GM19043 (cell line): ENCODE measurements around the gene GRK3.

Experiments used
- ATAC-seq: cut with Tn5 transposase; IDR thresholded peaks from one replicate; pipeline ENCODE4 v1.9.1; 2021; ENCODE audit warnings: low read depth; ENCODE audit not compliant: unreplicated experiment

GRK3 gene

DNA sequence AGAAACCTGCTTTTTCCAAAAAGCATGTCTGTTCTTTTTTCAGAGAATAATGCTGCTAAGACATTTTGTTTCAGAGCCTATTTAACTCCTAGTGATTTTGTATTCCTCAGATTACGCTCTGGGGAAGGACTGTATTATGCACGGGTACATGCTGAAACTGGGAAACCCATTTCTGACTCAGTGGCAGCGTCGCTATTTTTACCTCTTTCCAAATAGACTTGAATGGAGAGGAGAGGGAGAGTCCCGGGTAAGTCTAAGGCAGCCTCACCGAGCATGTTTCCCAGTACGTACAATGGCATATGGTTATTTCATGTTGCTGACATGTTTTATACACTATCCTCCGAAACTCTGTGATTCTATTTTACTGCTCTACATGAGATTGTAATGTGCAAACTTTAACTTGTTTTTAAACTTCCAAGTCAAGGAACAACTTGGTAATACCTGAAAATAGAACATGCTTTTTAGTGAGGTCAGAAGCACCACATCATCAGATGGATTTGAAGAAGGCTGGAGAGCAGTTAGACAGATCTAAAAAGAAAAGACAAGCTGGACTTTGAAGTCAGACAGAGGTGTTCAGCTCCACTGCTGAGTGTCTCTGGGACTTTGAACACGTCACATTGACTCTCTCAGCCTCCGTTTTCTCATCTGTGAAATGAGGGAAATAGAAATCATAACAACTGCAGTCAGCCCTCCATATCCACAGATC is 153.8 kb downstream of the GRK3 start:
- ATAC-seq = no peak

DNA sequence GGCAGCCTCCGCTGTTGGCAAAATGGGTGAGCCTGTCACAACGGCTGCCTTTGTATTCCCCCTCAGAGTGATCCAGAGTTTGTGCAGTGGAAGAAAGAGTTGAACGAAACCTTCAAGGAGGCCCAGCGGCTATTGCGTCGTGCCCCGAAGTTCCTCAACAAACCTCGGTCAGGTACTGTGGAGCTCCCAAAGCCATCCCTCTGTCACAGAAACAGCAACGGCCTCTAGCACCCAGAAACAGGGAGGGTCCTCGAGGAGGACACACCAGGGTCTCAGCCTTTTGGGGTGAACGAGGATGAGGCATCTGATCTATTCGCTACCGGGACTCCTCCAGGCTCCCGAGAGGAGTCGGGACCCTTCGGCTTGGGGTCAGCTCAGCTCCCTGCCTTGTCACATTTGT is 157.7 kb downstream of the GRK3 start:
- ATAC-seq = no peak

DNA sequence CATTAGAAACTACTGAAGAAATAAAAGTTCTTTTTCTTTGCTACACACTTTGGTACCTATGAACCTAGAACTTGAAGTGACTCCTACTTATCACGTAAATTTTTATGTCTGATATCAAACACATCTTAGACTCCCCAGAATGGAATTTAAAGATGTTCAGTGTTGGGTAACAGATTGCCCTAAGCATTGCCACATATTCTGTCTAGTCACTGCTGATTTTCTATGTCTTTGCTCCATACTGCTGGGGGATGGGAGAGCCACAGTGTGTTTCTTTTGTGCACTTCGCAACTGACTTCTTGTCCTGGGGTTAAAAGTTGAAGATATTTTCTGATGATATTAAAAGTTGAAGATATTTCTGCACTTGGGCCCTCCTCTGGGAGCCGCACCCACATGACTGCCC is 158.2 kb downstream of the GRK3 start:
- ATAC-seq = no peak

DNA sequence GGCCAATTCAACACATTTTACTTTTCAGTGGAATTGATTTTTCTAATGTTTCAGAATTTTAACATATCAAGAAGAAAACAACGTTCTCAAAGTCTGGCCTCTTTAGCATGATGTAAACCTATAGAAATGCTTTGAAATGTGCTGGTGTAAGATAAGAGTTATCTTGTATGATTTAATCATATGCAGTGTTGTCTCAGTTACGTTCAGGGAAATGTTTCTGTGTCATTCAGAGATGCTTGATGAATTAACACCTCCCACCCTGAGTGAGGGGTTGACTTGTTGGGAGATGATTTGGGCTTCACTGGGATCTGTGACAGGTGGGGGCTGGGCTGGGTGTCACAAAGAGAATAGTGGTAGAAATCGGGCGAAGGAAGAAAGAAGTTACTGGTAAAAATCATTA is 161.8 kb downstream of the GRK3 start:
- no peak for ATAC-seq

DNA sequence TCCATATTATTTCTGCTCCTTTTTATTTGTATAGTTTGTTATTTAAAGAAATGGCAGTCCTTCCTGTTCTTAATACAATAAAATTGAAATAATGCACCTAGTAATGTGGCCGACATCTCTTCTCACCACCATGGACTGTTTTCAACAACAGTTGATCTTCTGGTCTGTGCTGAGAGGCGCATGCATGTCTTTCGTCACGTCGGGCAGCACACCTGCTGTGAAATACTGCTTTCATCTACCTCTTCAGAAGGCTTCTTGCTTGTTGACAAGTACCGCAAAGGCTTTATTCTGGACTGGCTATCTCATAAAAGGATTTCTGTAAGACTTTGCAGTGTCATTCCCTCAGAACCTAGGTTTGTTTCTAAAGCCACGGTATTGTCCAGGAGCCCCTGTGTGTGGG is 163.6 kb downstream of the GRK3 start:
- no peak for ATAC-seq

DNA sequence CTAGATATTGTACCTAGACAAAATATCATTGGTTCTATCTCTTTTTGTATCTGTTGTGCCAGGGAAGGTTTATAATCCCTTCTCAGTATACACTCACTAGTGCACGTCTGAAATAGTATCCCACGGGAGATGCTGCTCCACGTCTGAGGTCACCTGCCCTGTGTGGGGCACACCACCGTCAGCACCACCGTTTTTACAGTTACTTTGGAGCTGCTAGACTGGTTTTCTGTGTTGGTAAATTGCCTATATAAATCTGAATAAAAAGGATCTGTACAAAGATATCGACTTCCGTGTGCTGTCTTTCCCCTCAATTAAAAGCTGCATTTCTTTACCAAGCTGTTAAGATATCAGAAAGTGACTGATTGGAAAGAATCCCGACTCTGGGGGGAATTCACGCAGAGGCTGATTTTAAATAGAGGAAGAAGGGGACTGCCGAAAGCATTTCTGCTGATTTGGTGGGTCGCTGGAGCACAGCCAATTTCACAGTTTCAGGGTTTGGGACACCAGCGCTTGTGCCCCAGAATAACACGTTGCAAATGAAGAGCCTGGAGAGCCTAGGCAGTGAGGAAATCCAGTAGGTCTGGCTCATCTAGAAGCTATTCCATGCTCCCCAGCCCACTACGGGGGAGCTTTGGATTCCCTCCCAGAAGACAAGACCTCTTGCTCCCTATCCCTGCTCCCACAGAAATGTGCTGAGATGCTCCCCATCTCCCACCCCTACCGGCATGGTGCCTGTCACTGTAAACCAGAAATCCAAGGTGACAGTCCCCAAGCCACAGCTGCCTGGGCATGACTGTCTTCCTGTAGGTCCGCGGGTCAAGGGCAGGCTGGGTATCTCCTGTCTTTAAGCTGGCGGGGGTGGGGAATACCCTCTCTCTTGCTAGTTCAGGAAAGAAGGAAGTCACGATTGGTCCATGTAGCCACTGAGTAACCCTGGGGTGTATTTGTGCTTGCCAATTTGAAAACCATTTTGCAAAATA is 164.8 kb downstream of the GRK3 start:
- no peak for ATAC-seq

DNA sequence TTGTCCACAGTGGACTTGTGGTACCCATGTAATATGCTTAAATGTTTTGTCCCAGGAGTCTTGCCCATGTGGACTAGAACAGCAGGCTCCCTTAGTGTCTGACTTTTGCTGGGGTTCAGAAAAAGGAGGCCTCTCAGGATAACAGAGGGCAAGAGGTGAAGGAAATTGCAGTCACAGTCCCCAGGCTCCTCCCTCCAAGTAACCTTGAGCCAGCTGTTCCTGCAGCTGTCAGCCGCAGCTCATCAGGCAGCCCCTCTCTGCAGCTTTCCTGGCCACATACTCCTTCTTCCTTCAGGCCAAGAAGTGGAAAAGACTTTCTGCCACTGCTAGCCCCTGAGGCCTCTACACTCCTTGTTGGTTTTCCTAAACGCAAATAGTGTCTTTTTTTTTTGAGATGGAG is 171.2 kb downstream of the GRK3 start:
- no peak for ATAC-seq

DNA sequence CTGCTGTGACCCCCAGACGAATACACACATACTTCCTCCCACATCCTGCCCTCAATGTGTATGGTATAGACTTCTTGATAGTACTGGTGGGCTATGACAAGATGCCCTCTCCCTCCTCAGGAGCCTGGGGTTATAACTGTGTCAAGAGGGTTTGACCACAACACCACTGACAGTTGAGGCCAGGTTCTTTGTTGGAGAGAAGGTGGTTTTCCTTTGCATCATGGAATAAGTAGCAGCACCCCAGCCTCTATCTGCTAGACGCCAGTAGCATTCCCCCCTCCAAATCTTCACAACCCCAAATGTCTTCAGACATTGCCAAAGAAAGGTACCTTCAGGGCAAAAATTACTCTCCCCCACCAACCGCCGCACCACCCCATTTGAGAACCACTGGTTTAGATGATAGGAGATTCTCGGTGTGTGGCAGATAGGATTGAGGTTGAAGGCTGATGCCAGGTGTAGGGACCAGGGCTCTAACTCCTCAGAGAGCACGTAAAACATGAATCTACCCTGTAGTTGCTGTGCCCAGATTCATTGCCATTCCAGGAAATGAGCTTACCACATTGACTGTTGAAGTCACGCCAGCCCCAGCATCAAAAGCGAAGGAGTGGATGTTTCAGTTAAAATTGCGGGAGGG is 172.0 kb downstream of the GRK3 start:
- no peak for ATAC-seq

DNA sequence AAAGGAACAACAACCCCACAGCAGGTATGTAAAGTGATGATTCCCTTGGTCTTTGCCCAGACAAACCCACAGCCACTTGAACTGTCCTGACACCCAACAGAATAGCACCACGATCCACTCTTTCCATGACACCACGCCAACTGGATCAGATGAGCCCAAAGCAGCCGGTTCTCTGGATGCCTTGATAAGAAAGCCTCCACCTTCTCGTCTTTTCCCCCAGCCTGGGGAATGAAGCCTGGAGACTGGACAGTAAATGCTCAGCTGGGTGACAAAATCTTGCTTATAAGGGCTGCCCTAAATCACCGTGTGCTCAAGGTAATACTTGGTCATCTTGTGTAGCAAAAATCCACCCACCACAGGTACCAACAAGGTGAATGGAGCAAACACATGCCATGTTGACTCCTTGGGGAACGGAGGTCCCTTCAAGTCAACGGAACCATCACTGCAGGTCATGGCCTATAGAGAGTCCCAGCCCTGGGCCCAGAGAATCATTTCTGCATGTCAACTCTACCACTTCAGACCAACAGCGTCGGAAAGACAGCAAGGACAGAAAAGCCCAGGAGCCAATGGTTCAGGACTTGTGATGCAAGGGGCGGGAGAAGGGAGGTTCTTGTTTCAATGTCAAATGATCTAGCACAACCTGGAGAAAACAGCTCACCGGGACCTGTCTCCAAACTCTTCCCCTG is 175.3 kb downstream of the GRK3 start:
- ATAC-seq = no peak

DNA sequence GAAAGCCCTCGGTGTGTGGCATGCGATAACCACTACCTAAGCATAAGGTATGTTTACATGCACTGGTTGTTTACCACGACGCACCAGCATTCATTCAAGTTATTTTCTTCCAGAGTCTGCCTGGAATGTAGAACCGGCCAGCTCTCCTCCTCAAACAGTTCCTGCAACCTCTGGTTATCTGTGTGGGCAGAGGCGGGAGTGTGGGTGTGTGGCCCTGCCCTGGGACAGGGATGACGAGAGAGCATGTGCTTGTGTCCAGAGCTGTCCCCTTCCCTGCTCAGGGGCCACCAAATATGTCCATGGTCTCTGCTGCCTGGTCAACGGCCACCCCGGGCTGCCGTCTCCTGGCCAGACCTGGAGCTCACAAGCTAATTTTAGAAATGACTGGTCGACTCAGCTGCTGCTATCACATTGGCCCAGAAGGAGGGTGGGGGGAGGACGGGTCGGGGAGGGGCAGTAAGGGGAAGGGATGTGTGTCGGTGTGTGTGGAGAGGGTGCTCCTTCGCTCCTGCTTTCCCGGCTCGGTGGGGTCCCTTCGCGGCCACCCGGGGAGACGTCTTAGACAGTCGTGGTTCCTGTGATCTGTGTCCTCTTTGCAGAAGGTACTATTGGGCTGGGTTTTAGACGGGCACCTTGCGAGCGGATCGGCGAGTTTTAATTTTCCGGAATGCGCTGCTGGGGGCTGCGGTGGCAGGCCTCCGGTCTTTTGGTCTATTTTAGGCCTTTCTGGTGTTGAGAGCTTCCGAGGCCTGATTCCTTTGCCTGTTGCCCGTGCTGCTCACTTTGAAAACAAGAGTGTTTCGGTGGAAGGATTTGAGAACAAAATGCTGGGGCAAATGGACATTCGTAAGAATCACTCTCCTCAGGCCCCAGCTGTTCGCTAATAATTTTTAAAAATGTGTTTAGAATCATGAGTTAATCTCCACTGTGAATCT is 177.5 kb downstream of the GRK3 start, which contains the start of gene MYO18B:
Gene MYO18B (plus strand): TSS at position 497 of the 935 bp plus-strand sequence. CDS start 18,905 bp downstream, outside the sequence.
- no peak for ATAC-seq

DNA sequence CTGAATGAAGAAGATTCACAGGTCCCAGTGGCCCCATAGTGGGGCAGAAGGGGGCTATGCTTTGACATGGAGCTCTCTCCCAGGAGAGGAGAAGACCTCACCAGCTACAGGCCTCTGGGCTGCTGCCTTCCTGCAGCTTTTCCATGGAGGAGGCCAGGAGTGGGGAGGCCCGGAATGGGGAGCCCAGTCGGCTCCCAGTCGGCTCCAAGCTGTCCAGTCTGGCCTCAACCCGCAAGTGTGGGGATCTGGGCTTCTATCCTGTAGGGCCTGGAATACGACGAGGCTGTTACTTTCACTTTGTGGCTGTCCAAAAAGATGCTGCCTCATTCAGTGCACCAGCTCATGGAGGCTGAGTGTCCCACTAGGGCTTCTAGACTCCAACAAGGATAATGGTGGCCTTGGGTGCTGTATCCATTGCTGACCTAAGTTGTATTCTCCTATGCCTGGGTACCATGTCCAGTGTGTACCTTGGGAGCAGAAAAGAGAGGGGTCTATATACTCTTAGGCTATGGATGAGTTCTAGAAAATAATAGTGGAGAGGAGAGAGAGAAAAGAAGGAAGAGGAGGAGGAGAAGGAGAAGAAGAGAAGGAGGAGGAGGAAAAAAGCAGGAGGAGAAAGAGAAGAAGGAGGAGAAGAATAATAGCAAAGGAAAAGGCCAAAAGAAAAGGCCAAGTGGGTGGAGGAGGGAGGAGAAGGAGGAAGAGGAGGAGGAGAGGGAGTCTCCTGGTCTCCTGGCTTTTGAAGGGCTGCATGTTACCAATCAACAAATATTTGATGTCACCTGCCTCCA is 178.6 kb downstream of the GRK3 start:
- ATAC-seq = no peak

DNA sequence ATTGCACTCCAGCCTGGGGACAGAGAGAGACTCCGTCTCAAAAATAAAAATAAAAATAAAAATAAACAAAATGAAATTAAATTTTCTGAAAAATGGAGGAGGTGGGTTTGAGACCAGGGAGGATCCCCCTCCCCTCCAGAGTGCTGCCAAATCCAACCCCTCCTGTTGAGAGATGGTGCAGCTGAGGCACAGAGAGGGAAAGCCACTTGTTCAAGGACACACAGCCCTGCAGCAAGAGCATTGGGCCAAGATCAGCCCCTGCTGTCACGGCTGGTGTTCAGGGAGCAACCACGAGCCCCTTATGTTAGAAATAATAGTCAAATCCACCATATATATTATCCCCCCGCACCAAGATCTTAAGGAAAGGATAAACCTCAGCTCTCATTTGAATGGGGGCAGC is 180.2 kb downstream of the GRK3 start:
- ATAC-seq = no peak

DNA sequence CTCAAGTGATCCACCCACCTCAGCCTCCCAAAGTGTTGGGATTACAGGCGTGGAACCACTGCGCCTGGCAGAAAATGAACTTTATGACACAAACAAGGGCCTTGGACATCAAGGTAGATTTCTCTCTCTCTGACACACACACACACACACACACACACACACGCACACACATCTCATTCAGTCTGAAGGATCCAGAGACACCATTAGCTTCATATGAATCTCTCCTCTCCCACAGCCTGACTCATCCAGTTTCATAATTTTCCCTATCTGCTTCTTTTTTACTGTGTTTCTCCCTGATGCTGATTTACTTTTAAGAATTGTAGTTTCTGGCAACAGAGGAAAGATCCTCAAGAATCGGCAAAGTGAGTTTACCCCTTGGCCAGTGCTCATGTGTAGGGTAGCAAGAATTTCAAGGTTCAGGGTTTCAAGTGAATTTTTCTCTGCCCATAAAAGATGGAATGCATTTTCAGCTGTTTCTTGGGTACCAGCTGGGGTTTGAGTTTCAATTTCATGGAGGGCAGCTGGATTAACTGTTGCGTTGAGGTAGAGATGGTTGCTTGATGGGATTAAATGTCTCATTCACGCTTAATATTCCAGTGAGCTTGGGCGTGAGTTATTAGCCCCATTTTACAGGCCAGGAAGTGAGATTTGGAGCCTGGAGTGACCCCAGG is 181.0 kb downstream of the GRK3 start:
- ATAC-seq = no peak

DNA sequence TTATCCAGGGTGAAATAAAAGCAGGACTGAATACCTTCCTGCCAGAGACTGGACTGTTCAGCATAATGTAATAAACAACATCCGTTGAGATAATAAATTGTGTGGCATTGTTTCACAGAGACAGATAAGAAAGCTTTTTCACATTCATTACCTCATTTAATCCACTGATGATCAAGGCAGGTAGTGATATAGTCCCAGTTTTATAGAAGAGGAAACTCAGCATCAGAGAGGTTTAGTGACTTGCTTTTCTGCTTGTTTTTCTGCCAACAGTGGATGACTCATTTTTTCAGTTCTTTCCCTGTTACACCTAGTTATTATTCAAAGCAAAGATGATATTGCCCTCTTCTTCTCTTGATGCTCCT is 181.5 kb downstream of the GRK3 start:
- ATAC-seq = no peak

DNA sequence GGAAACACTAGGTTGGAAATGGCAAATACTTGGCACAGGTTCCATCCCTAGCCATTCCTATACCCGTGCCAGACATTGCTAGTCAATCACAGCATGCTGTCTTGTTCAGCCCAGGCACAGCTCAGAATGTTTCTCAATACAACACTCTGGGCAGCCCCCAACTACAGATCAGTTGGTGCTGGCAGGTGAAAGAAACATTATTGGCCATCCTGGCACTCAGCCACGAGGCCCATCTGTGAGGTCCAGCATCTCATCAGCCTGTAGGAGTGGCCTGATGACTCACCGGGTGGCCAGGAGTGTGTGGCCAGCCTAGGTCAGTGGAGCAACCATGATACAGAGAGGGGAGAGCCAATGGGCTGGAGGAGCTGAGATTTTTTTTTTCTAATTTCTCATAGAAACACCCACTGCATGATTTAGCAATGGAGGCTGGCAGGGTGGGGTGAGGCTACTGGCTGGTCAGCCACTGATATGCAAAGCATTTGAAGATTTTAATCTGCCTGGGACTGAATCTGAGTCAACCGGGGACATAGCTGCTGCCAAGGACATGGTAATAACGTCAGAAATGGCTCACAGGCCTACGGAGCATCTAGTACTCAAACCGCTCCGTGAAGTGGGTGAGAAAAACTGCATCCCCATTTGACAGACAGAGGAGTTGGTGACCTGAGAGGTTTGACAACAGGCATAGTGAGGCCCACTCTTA is 182.9 kb downstream of the GRK3 start:
- no peak for ATAC-seq

DNA sequence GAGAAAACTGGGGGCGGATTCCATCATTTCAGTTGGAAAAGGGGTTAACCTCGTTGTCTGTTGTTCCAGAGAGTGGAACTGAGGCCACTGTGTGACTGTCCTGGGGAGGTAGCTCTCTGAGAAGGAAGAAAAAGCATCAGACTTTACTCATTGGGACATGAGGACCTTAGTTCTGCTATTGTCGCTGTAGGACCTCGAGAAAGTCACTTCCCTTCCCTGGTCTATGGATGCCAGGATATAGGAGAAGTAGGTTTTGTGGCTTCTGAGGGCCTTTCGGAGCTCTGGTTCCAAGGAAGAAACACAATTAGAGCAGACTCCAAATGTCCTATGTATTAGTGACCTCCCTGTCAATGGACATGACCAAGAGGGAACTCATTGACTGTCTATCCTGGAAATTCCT is 183.7 kb downstream of the GRK3 start:
- ATAC-seq = no peak

DNA sequence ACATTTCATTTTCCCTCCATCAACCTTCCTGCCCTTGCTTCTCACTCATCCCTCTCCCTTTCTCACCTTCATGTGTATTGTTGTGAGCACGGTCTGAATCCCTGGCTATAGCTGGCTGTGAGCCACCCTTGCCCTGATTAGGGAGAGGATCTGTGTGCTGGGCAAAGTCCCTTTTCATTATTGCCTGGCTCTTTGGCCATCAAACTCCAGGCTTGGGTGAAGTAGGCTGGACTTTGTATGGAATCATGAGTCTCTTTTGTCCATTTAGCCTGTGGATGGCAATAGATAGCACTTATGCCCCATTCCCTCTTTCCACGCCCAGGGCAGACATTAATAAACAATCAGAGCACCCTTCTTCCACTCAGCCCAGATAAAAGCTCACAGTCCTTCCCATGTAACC is 184.2 kb downstream of the GRK3 start:
- no peak for ATAC-seq
